BE2C (cell line): Measurements from ENCODE around the gene NSL1.

ENCODE experiments used
- DNase-seq: peaks from one replicate; pipeline ENCODE4 v3.0.0-alpha.2; 2020
- H3K27me3 ChIP-seq: fragments of 250-450 bp; sonication (Bioruptor Pico); 2 replicates; pipeline ENCODE4 v1.5.1; 2020; ENCODE audit warnings: mild to moderate bottlenecking
- H3K36me3 ChIP-seq: fragments of 250-450 bp; sonication (Bioruptor Pico); 2 replicates; pipeline ENCODE4 v1.5.1; 2020; ENCODE audit warnings: mild to moderate bottlenecking
- H3K4me1 ChIP-seq: fragments of 250-450 bp; sonication (Bioruptor Pico); 2 replicates; pipeline ENCODE4 v1.5.1; 2020
- H3K4me3 ChIP-seq: 2 replicates; pipeline ENCODE4 v1.5.1; 2011; ENCODE audit warnings: low read depth, low read length
- H3K9me3 ChIP-seq: fragments of 250-450 bp; sonication (Bioruptor Pico); 2 replicates; pipeline ENCODE4 v1.5.1; 2020
- TF ChIP-seq, protein P1 (sequence below): IDR thresholded peaks from 2 replicates; pipeline ENCODE4 v1.5.1; 2012; ENCODE audit warnings: mild to moderate bottlenecking, low read depth, low read length

NSL1 gene

DNA sequence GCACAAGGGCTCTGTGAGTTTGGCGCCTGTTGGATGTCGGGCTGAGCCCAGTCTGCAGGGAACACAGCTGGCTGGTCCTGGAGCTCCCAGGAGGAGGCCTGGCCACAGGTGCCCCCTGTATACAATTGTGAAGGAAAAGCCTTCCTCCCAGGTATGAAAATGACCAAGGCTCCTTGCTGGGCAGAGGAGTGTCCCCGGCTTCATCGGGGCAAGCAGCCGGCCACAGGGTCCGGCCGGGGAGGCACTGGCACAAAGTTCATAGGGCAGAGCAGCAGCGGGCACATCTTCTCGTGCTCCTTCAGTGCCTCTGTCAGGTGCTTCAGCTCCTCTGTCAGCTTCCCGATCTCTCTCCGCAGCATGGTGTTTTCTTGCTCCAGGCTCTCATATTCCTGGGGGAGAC, 105.0 kb downstream of the NSL1 start:
- H3K4me3 ChIP-seq, result no peak overlapping the region
- H3K9me3 ChIP-seq, result no peaks in the 10 kb centered on the region
- H3K4me1 ChIP-seq, result no peaks in the 10 kb centered on the region
- DNase-seq, result no peak
- no peaks in the 10 kb centered on the region for H3K36me3 ChIP-seq
- TF ChIP-seq, protein P1, sequence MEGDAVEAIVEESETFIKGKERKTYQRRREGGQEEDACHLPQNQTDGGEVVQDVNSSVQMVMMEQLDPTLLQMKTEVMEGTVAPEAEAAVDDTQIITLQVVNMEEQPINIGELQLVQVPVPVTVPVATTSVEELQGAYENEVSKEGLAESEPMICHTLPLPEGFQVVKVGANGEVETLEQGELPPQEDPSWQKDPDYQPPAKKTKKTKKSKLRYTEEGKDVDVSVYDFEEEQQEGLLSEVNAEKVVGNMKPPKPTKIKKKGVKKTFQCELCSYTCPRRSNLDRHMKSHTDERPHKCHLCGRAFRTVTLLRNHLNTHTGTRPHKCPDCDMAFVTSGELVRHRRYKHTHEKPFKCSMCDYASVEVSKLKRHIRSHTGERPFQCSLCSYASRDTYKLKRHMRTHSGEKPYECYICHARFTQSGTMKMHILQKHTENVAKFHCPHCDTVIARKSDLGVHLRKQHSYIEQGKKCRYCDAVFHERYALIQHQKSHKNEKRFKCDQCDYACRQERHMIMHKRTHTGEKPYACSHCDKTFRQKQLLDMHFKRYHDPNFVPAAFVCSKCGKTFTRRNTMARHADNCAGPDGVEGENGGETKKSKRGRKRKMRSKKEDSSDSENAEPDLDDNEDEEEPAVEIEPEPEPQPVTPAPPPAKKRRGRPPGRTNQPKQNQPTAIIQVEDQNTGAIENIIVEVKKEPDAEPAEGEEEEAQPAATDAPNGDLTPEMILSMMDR, result no peak
- no peaks in the 10 kb centered on the region for H3K27me3 ChIP-seq

- Histone ChIP-seq H3K9me3 (no peaks in the 10 kb centered on the region), H3K36me3 (no peaks in the 10 kb centered on the region), H3K27me3 (no peaks in the 10 kb centered on the region), H3K4me1 (peaks cover under 1% of the 10 kb centered on the region; the same call in 1 of the 2 replicates), H3K4me3 (no peak overlapping the region)
- TF ChIP-seq, protein P1, result no peak
- DNase-seq, result no peak
Measured at GRCh38 chr1:212686069-212686468, 105.5 kb downstream of the NSL1 start.

DNA sequence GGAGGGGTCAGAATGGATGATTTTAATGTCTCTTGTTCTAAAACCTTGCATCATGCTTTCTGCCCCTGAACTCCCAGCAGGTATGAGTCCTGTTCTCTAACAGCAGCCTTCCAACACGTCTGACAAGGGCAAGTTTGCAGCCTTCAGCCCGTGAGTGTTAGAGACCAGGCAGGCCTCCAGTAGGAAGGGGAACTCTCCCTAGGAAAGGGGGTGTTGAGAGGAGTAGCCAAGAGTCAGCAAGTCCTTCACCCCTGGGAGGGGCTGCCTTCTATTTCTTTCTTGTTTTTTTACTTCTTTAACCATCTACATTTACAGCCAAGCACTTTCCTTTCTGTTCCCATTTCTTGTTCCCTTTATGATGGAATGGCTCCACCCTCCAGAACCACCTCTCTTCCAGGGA, 106.1 kb downstream of the NSL1 start:
- H3K4me1 ChIP-seq, result peaks cover 6% of the 10 kb centered on the region; the same call in 1 of the 2 replicates
- H3K4me3 ChIP-seq, result no peak overlapping the region
- H3K27me3 ChIP-seq, result no peaks in the 10 kb centered on the region
- no peaks in the 10 kb centered on the region for H3K36me3 ChIP-seq
- TF ChIP-seq, protein P1, result no peak
- no peak for DNase-seq
- H3K9me3 ChIP-seq, result no peaks in the 10 kb centered on the region

DNA sequence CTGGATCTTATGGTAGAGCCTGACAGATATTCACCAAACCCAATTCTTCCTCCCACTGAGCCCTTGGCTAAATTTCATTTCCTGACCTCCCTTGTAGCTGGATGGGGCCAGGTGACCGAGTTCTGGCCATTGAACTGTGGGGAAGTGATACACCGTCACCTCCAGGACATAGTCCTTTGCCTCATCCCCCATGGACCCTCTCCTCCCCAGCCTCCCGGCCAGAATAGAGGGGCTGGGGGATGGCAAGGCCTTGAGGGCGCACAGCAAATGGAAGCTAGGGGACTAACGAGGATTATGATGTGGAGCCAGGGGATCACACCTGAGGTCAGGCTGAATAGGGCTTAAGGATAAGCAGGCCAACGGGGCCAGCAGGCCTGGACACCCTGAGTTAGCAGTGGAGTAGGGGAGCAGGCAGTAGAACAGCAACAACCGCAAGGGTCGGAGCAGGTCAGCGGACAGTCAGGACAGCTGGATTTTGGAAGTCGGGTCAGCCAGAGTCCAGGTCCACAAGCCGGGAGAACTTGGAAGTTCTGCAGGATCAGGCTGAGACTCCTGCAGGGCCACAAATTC, 107.0 kb downstream of the NSL1 start:
- TF ChIP-seq, protein P1, result no peak
- no peaks in the 10 kb centered on the region for H3K27me3 ChIP-seq
- H3K36me3 ChIP-seq, result no peaks in the 10 kb centered on the region
- H3K4me3 ChIP-seq, result no peak overlapping the region
- DNase-seq, result no peak
- peaks cover 6% of the 10 kb centered on the region; the same call in 1 of the 2 replicates for H3K4me1 ChIP-seq
- no peaks in the 10 kb centered on the region for H3K9me3 ChIP-seq

- TF ChIP-seq, protein P1, result no peak
- Histone ChIP-seq H3K9me3 (no peaks in the 10 kb centered on the region), H3K4me3 (no peak overlapping the region), H3K4me1 (peaks cover 6% of the 10 kb centered on the region; the same call in 1 of the 2 replicates), H3K36me3 (no peaks in the 10 kb centered on the region), H3K27me3 (no peaks in the 10 kb centered on the region)
- no peak for DNase-seq
Measured at GRCh38 chr1:212684076-212684475, 107.5 kb downstream of the NSL1 start.

DNA sequence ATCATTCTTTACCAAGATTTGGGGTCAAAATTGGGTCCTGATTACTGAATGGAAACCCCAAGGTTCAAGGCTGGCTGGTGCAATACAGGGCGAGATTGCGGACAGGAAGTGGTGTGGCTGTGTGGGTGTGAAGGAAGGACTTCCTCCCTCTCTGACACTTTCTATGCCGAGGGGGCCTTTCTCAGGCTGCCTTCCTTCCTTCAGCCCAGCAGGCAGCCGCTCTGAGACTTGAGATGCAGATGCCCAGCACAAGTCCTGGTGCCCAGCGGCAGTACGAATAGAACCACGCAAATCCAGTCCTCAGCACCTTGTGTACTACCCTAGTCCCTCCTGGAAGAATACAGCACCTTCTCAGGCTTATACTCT, 108.2 kb downstream of the NSL1 start:
- Histone ChIP-seq H3K27me3 (no peaks in the 10 kb centered on the region), H3K4me3 (no peak overlapping the region), H3K9me3 (no peaks in the 10 kb centered on the region), H3K36me3 (no peaks in the 10 kb centered on the region), H3K4me1 (peaks cover 6% of the 10 kb centered on the region; the same call in 1 of the 2 replicates)
- TF ChIP-seq, protein P1, result no peak
- no peak for DNase-seq
